Stimulated activated CD4-positive, alpha-beta T cell treated with anti-CD3 and anti-CD28 coated beads, TNF-alpha, amount 100 ng/mL, for 48 hours (primary cell): ENCODE data around the gene DNAH17.

ENCODE experiments used
- DNase-seq, 3 donors: peaks; one replicate each; pipeline ENCODE4 v3.0.0-alpha.2; 2020; ENCODE audit warnings: low read depth in 3 of 3

Gene DNAH17

GRCh38 chr17:78602246-78602645, 25.1 kb upstream of the DNAH17 start:
- DNase-seq = no peak

DNA sequence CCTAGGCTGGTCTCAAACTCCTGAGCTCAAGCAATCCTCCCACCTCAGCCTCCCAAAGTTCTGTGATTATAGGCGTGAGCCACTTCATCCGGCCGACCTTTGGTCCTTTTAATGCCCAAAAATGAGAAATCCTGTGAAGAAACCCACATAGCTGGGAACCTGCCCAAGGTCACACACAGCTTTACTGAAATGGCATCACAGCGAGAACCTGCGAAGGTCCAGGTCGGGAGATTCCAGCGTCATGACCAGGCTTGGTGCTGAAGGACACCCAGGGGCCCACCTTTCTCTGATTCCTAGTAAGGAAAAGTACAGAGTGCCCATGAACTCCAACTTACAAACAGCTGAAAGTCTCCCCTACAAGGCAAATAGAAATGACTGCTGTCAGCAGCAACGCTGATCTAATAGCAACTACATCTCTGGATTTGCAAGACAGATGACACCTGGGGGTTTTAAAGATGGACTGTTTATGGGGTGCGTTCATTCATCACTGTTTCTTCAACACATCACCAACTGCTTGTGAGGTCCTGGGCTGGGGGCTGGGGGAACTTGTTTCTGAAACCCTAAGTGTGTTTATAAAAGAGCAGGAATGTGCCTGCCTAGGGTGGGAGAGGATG, 24.5 kb upstream of the DNAH17 start:
- no peak for DNase-seq

- DNase-seq = no peak
Observed at GRCh38 chr17:78600181-78600721, 23.1 kb upstream of the DNAH17 start.

DNA sequence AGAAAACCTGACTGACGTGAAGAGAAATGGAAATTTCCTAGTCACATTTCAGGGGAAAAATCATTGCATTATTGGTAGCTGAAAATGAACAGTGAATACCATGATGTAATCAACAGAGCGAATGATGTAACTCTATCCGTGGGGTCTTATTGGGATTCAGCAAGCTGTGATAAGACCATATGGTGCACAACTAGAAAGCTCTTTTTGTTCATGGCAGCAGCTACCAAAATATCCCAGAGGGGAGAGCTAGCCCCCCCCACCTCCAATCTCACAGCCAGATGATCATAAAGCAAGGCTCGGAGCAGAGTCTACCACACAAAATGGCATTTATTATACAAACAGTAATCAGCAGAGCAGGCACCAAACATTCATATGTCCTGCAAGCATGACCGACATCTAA, 22.2 kb upstream of the DNAH17 start:
- DNase-seq = no peak

DNA sequence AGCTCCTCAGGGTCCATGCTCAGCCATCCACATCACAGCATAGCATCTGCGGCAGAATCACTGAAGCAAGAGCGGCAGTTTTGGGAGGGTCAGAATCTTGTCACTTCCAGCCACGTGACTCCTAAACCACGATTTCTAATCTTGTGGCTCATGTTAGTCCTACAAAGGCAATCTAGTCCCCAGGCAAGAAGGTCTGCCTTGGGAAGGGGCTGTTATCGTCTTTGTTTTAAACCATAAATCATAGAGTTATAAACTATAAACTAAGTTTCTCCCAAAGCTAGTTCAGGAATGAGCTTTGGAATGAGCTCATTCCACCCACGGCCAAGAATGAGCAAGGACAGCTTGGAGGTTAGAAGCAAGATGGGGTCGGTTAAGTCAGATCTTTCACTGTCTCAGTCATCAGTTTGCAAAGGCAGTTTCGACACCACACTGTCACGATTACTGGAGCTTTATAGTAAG, 20.8 kb upstream of the DNAH17 start:
- DNase-seq = no peak

GRCh38 chr17:78596871-78597764, 19.9 kb upstream of the DNAH17 start:
- DNase-seq = no peak

GRCh38 chr17:78595135-78595810, 18.1 kb upstream of the DNAH17 start:
- DNase-seq = no peak

DNA sequence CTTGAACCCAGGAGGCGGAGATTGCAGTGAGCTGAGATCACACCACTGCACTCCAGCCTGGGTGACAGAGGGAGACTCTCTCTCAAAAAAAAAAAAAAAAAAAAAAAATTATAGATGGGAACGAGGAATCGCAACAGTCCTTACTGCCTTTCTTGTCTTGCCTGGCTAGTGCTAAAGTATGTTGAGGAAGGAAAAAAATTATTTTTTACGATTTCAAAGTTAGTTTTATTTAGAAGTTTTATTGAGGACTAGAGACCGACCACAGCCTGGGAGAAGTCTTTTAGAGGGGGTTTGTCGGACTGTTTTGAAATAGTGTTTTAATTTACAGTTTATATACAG, 15.8 kb upstream of the DNAH17 start:
- DNase-seq = no peak

GRCh38 chr17:78591263-78591671, 14.1 kb upstream of the DNAH17 start:
- no peak for DNase-seq

DNA sequence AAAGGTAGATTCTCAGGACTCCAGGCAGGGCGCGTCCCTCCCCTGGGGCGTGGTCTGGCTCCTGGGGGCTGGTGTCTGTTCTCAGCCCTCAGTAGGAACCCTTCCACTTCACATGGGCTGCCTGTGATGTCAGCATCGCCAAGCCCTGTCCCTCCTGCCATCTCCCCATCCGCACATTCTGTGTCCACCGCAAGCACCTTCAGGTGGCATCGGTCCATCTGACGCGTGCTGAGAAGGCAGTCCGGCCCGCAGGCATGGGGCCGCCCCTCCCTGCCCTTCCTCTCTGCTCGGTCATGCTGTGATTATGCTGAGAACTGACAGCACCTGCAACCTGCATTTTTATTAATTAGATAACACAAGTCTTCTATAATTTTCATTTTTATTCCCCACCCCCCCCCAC, 12.7 kb upstream of the DNAH17 start:
- DNase-seq = no peak

DNA sequence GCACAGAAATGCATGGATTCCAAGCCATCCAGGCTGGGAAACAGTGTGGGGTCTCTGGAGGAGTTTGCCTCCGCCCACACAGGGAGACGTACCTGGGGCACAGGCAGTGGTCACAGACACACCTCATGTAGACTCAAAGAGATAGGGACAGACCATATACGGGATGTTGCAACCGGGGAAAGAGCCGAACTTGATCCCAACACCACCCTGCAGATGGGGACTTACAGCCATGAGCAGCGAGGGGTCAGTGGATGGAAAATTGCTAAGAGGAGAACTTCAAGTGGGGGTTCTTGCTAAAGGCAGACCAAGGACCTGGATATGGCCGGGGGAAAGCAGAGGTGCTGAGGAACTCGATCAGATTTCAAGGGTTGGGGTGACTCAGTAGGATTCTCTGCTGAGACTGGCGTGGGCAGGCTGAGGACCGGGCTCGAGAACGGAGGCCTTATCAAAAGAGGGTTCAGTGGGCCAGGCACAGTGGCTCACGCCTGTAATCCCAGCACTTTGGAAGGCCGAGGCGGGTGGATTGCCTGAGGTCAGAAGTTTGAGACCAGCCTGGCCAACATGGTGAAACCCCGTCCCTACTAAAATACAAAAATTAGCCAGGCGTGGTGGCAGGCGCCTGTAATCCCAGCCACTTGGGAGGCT, 12.0 kb upstream of the DNAH17 start:
- DNase-seq = no peak

- DNase-seq = no peak
Observed at GRCh38 chr17:78588258-78589030, 11.2 kb upstream of the DNAH17 start.

- no peak for DNase-seq
Observed at GRCh38 chr17:78585006-78585630, 7.9 kb upstream of the DNAH17 start.

DNA sequence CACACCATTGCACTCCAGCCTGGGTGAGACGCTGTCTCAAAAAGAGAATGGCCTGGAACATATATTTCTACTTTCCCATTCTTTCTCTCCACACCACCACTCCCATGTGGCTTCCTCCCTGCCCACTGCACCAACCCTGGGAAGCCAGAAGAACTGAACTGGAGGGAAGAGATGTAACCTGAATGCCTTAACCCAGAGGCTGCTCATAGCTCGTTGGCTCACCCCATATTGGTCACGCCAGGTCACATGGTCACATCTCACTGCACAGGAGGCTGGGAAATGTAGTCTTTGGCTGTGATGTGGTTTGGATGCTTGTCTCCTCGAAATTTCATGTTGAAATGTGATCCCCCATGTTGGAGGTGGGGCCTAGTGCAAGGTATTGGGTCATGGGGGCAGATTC, 5.9 kb upstream of the DNAH17 start:
- no peak for DNase-seq

DNA sequence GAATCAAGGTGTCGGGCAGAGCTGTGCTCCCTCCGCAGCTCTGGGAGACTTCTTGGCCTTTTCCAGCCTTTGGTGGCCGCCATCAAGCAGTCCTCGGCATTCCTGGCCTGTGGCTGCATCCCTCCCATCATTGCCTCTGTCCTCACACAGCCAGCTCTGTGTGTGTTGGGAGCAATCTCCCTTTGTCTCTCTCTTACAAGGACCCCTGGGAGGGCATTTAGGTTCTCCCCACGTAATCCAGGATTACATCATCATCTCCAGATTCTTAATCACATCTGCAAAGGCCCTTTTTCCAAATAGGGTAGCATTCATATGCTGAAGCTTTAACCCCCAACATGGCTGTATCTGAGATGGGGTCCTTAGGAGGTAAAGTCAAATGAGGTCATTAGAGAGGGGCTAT, 4.1 kb upstream of the DNAH17 start:
- no peak for DNase-seq

DNA sequence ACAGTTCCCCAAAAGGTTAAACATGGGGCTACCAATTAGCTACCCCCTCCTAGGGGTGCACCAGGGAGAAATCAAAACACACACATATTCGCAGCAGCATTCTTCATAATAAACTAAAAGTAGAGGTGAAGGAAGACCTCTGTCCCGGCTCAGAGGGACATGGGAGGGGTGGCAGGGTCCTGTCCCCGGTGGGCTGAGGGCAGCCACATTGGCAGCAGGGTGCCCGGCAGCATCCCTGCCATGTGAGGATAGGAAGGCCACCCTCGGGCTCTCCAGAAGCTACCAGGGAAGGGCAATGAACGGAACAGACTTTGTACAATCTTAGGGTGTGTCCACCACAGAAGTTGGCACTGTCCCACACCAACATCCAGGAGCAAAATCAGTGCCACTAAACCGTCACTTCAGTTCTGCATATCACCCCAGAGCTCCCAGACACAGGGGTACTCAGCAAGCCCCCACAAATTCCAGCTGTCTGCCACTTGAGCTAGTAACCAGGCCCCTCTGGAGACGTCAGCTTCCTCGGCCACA, 3.1 kb upstream of the DNAH17 start:
- DNase-seq = no peak

DNA sequence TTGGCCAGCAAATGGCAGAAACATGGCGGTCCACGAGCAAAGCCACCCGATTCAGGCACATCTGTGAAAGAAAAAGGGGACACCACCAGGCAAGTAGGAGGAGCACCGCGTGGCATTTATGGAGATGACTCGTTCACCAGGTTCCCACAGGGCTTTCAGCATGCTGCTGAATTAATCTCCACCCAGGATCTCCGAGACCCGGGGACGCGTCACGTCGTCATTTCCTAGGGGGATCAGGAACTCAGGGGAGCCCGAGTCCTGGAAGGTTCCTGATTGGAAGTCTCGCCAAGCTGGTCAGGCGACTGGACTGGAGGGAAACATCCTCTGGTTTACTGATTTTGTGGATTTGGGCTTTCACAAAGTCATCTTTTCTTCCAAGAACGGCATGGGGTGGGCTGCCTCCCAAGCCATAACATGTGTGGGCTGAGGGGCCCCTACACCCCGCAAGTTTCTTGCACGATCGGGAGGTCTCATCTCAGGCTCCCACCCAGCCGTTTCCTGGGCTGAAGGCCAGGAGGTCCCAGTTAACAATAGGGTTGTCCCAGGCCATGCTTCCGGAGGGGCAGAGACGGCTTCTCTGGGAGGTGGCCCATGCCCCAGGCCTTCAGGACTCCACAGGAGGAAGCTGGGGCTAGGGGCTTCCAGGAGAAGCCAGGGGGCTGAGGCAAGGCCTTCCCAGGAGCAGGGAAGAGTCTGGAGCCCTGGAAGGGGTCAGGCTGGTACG, 645 bp downstream of the DNAH17 start:
- DNase-seq = no peak

- no peak for DNase-seq
Observed at GRCh38 chr17:78575899-78576298, 1.3 kb downstream of the DNAH17 start.

DNA sequence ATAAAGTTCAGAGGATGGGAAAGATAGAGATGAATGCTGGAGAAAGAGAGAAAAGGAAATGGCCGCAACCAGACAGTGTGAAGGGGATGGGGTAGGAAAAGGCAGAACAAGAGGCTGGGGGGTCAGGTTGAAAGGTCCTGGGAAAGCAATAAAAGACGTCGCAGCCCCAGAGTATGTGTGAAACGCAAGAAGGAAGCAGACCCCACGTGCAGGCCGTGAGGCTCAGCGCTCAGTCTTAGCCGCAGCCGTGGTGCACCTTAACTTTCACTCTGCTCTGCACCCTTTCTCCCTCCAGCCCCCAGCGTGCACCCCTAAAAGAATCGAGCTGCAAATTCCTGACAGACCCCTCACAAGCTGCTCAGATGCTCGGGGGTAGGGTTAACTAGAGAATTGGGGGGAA, 1.9 kb downstream of the DNAH17 start:
- DNase-seq = no peak

DNA sequence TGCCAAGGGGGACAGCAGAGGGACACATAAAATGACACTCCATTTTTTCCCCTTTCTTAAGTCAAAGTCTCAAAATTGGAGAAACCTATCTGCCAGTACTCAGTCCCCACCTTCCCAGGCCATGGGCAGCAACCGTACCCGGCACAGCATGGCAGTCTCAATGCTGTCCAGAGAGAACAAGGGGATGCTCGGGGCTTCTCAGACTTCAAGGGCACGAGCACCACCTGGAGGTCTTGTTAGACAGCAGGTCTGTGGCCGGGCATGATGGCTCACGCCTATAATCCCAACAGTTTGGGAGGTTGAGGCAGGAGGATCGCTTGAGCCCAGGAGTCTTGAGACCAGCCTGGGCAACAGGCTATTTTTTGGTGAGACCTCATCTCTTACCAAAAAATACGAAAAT, 3.2 kb downstream of the DNAH17 start:
- DNase-seq = no peak
